OCI-LY1 (cell line): ENCODE measurements around the gene ITIH5.

Experiments used
- H2AFZ ChIP-seq: fragments of 200-600 bp; sonication (generic), shearing (Covaris generic); 2 replicates; pipeline ENCODE4 v1.6.0; 2014; ENCODE audit warnings: antibody characterized with exemption, mild to moderate bottlenecking, low read length
- H3F3A ChIP-seq: fragments of 200-600 bp; sonication (generic), shearing (Covaris generic); 2 replicates; pipeline ENCODE4 v1.6.0; 2014; ENCODE audit warnings: mild to moderate bottlenecking, antibody characterized with exemption, low read length, moderate library complexity; ENCODE audit not compliant: insufficient read depth
- H3K27ac ChIP-seq: fragments of 200-600 bp; sonication (generic); 2 replicates; pipeline ENCODE4 v1.5.1; 2014; ENCODE audit warnings: low read length, mixed run types, mild to moderate bottlenecking, low read depth; ENCODE audit not compliant: poor library complexity, severe bottlenecking
- H3K27me3 ChIP-seq: fragments of 200-600 bp; sonication (generic); 2 replicates; pipeline ENCODE4 v1.6.0; 2014; ENCODE audit warnings: antibody characterized with exemption, mild to moderate bottlenecking, low read length, moderate library complexity; ENCODE audit not compliant: insufficient read depth
- H3K36me3 ChIP-seq: fragments of 200-600 bp; sonication (generic); 2 replicates; pipeline ENCODE4 v1.6.1; 2014; ENCODE audit warnings: mild to moderate bottlenecking, antibody characterized with exemption, low read length, moderate library complexity, mixed read lengths; ENCODE audit not compliant: insufficient read depth
- H3K4me1 ChIP-seq: fragments of 200-600 bp; sonication (generic); 2 replicates; pipeline ENCODE4 v1.5.1; 2014; ENCODE audit warnings: mild to moderate bottlenecking, low read length, moderate library complexity; ENCODE audit not compliant: insufficient read depth, severe bottlenecking
- H3K4me2 ChIP-seq: fragments of 200-600 bp; sonication (generic), shearing (Covaris generic); 2 replicates; pipeline ENCODE4 v1.6.1; 2014; ENCODE audit warnings: low read length
- H3K4me3 ChIP-seq: fragments of 200-600 bp; sonication (generic); 2 replicates; pipeline ENCODE4 v1.5.1; 2014; ENCODE audit warnings: low read length, low read depth, mild to moderate bottlenecking, mixed read lengths; ENCODE audit not compliant: poor library complexity, severe bottlenecking
- H3K79me2 ChIP-seq: fragments of 200-600 bp; shearing (Covaris generic); 2 replicates; pipeline ENCODE4 v1.6.1; 2016; ENCODE audit warnings: mixed run types, low read length, mixed read lengths; ENCODE audit not compliant: insufficient read depth
- H3K9ac ChIP-seq: fragments of 200-600 bp; sonication (generic), shearing (Covaris generic); 2 replicates; pipeline ENCODE4 v1.6.1; 2014; ENCODE audit warnings: mild to moderate bottlenecking, low read length, mixed read lengths
- H3K9me2 ChIP-seq: fragments of 200-600 bp; sonication (generic), shearing (Covaris generic); 2 replicates; pipeline ENCODE4 v1.6.1; 2014; ENCODE audit warnings: low read depth, mild to moderate bottlenecking, low read length, mixed read lengths
- H3K9me3 ChIP-seq: fragments of 200-600 bp; shearing (Covaris generic); 2 replicates; pipeline ENCODE4 v1.6.1; 2014; ENCODE audit warnings: low read length, mixed read lengths
- H4K20me1 ChIP-seq: fragments of 200-600 bp; sonication (generic), shearing (Covaris generic); 2 replicates; pipeline ENCODE4 v1.6.0; 2016; ENCODE audit warnings: mild to moderate bottlenecking, low read length; ENCODE audit not compliant: insufficient read depth
- EZH2 ChIP-seq: fragments of 200-600 bp; sonication (generic), shearing (Covaris generic); IDR thresholded peaks from 2 replicates; pipeline ENCODE4 v1.8.0; 2017; ENCODE audit warnings: borderline replicate concordance, mixed run types, mild to moderate bottlenecking, antibody characterized with exemption, low read length, moderate library complexity, mixed read lengths
- TF ChIP-seq, protein P1 (sequence below): fragments of 200-600 bp; sonication (generic), shearing (Covaris generic); IDR thresholded peaks from 2 replicates; pipeline ENCODE4 v1.5.1; 2017; ENCODE audit warnings: mild to moderate bottlenecking, antibody characterized with exemption, low read length, moderate library complexity, mixed read lengths

ITIH5 gene

DNA sequence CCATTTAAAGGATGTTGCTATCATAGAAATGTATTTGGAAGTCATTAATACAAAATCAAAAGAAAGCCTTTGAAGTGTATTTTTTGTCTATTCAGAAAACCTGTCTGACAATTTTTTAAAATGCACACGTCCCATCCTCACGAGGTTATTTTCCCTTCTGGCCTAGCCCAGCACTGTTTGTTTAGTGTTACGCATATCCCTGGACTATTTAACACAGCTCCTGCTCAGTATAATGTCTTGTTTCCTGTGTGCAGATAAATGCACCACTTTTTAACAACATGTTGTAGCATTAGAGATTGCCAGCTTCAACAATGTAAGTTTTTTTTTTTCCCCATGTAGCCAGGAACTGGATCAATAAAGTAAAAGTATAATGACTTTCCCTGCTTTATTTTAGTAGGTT, 153.3 kb downstream of the ITIH5 start:
- Histone ChIP-seq H3K36me3 (no peaks in the 10 kb centered on the region), H3K79me2 (no peaks in the 10 kb centered on the region), H3K9me3 (peaks cover 16% of the 10 kb centered on the region), H3K27ac (peak overlapping the region; percentile 30), H4K20me1 (no peaks in the 10 kb centered on the region), H3K9ac (no peak overlapping the region), H3K27me3 (no peaks in the 10 kb centered on the region), H3K4me3 (no peak overlapping the region), H2AFZ (no peak overlapping the region), H3K4me2 (no peak overlapping the region), H3K9me2 (no peaks in the 10 kb centered on the region), H3F3A (no peaks in the 10 kb centered on the region), H3K4me1 (peaks cover 48% of the 10 kb centered on the region)
- TF ChIP-seq, protein P1, sequence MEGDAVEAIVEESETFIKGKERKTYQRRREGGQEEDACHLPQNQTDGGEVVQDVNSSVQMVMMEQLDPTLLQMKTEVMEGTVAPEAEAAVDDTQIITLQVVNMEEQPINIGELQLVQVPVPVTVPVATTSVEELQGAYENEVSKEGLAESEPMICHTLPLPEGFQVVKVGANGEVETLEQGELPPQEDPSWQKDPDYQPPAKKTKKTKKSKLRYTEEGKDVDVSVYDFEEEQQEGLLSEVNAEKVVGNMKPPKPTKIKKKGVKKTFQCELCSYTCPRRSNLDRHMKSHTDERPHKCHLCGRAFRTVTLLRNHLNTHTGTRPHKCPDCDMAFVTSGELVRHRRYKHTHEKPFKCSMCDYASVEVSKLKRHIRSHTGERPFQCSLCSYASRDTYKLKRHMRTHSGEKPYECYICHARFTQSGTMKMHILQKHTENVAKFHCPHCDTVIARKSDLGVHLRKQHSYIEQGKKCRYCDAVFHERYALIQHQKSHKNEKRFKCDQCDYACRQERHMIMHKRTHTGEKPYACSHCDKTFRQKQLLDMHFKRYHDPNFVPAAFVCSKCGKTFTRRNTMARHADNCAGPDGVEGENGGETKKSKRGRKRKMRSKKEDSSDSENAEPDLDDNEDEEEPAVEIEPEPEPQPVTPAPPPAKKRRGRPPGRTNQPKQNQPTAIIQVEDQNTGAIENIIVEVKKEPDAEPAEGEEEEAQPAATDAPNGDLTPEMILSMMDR, result no peak
- no peak for TF ChIP-seq EZH2

- TF ChIP-seq, protein P1, result no peak
- no peak for TF ChIP-seq EZH2
- Histone ChIP-seq H3K4me3 (no peak overlapping the region), H3K27ac (peak overlapping the region; percentile 42), H3K4me2 (peak overlapping the region; percentile 27), H3K79me2 (no peaks in the 10 kb centered on the region), H3K36me3 (no peaks in the 10 kb centered on the region), H4K20me1 (no peaks in the 10 kb centered on the region), H3K4me1 (peaks cover 52% of the 10 kb centered on the region), H3F3A (no peaks in the 10 kb centered on the region), H3K27me3 (no peaks in the 10 kb centered on the region), H3K9me3 (peaks cover 16% of the 10 kb centered on the region), H3K9me2 (no peaks in the 10 kb centered on the region), H2AFZ (0 out of 2 replicates have a peak overlapping the region, but pooled peaks have one; percentile 9), H3K9ac (peak overlapping the region; percentile 13; the same call in 1 of the 2 replicates)
These were observed 154.3 kb downstream of the ITIH5 start for GRCh38 chr10:7512487-7512886.

DNA sequence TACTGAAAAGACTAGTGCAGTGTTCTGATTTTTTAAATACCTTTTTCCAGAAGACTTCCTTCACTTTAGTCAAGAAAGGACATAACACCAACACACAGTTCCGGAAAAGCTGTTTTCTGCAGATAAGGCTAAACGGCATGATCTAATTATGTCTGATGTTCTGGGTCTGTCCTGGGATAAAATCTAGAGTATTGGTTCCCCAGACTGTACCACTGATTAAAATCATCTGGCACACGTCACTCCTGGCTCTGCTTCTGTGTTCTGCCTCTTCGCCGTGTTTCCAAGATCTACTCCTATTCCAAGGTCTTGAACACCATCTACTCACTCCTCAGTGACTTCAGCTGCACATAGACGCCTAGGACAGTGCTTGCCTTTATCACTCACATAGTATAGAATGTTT, 155.2 kb downstream of the ITIH5 start:
- H3K4me3 ChIP-seq, result no peak overlapping the region
- H3K4me1 ChIP-seq, result peaks cover 52% of the 10 kb centered on the region
- no peaks in the 10 kb centered on the region for H3K9me2 ChIP-seq
- H3K36me3 ChIP-seq, result no peaks in the 10 kb centered on the region
- H3K27me3 ChIP-seq, result no peaks in the 10 kb centered on the region
- no peak overlapping the region for H3K4me2 ChIP-seq
- no peak overlapping the region for H3K9ac ChIP-seq
- no peak overlapping the region for H3K27ac ChIP-seq
- peaks cover 16% of the 10 kb centered on the region for H3K9me3 ChIP-seq
- H2AFZ ChIP-seq, result no peak overlapping the region
- H3K79me2 ChIP-seq, result no peaks in the 10 kb centered on the region
- H4K20me1 ChIP-seq, result no peaks in the 10 kb centered on the region
- no peak for TF ChIP-seq EZH2
- TF ChIP-seq, protein P1, result no peak
- H3F3A ChIP-seq, result no peaks in the 10 kb centered on the region
